Measurements from ENCODE around the gene CCDC40.

DNA sequence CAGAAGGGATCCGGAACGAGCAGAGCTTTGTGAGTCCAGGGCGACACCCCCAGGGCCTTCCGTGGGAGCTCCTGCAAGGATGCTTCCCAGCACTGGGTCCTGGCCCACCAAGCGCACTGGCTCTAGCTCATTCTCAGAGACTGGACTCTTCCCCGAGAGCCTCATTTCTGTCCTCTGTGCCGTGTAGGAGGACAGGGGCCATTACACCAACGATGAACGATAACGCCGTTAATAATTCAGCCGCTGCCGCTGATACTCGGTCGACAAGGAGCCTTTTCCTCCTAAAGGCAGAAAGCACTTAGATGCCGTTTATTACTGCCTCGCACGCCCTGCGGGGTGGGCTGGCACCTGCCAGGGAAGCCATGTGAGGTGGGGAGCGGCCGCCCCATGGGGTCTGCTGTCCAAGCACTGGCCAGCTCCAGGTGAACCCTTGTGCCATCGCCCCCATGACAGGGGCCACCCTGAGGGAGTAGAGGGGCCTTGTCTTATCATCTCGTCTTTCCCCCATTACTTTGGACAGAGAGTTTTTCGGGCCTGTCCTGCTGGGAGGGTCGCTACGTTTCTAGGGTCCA, 34.3 kb upstream of the CCDC40 start:
- TF ChIP-seq POLR2A (IDR thresholded peaks at IDR 0.05) (no peak), EP300 (IDR thresholded peaks at IDR 0.05) (no peak), POLR2AphosphoS5 (IDR thresholded peaks at IDR 0.05) (no peak)
- TF ChIP-seq, protein P1, sequence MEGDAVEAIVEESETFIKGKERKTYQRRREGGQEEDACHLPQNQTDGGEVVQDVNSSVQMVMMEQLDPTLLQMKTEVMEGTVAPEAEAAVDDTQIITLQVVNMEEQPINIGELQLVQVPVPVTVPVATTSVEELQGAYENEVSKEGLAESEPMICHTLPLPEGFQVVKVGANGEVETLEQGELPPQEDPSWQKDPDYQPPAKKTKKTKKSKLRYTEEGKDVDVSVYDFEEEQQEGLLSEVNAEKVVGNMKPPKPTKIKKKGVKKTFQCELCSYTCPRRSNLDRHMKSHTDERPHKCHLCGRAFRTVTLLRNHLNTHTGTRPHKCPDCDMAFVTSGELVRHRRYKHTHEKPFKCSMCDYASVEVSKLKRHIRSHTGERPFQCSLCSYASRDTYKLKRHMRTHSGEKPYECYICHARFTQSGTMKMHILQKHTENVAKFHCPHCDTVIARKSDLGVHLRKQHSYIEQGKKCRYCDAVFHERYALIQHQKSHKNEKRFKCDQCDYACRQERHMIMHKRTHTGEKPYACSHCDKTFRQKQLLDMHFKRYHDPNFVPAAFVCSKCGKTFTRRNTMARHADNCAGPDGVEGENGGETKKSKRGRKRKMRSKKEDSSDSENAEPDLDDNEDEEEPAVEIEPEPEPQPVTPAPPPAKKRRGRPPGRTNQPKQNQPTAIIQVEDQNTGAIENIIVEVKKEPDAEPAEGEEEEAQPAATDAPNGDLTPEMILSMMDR (IDR thresholded peaks at IDR 0.05): no peak

Measured in stomach (tissue), 4 donors.